OCI-LY7 (cell line): Measurements from ENCODE around the gene NPM1. TPM values are rescaled to one million over a fixed set of nuclear protein-coding genes. Genes with fewer than 3 reads are reported as not detected.

Experiments
- BruUV-seq: library from RNA; stranded (reverse); fragments of 400-500 nt; replicated peaks from 2 replicates; lab custom pipeline; 2021; lab: Mats Ljungman, UMichigan
- CTCF ChIA-PET: fragments of 300-600 bp; sonication (Branson Sonifier 250); formaldehyde crosslinking; loops from one replicate; lab custom pipeline; 2022; ENCODE audit warnings: antibody characterized with exemption; ENCODE audit not compliant: unreplicated experiment; lab: Charles Lee
- POLR2A ChIA-PET: fragments of 300-600 bp; sonication (Branson Sonifier 250); formaldehyde crosslinking; loops from one replicate; lab custom pipeline; 2022; ENCODE audit warnings: antibody characterized with exemption; lab: Charles Lee
- DNase-seq: peaks from one replicate; pipeline ENCODE4 v3.0.0-alpha.2; 2015; ENCODE audit warnings: low spot score
- H2AFZ ChIP-seq: fragments of 200-600 bp; sonication (generic), shearing (Covaris generic); 2 replicates; pipeline ENCODE4 v1.6.1; 2014; ENCODE audit warnings: mild to moderate bottlenecking, antibody characterized with exemption, low read length, moderate library complexity
- H3K27ac ChIP-seq: fragments of 200-600 bp; sonication (generic); 2 replicates; pipeline ENCODE4 v1.5.1; 2014; ENCODE audit warnings: mixed run types, low read depth, mild to moderate bottlenecking, moderate library complexity, low read length, inconsistent platforms; ENCODE audit not compliant: poor library complexity, severe bottlenecking
- H3K36me3 ChIP-seq: fragments of 200-600 bp; sonication (generic); 2 replicates; pipeline ENCODE4 v1.6.1; 2014; ENCODE audit warnings: mild to moderate bottlenecking, antibody characterized with exemption, low read length, moderate library complexity, mixed read lengths; ENCODE audit not compliant: insufficient read depth
- H3K4me1 ChIP-seq: fragments of 200-600 bp; sonication (generic); 2 replicates; pipeline ENCODE4 v1.5.1; 2014; ENCODE audit warnings: mild to moderate bottlenecking, low read length; ENCODE audit not compliant: insufficient read depth, poor library complexity, severe bottlenecking
- H3K4me2 ChIP-seq: fragments of 200-600 bp; sonication (generic); 2 replicates; pipeline ENCODE4 v1.6.1; 2014; ENCODE audit warnings: mild to moderate bottlenecking, low read length
- H3K4me3 ChIP-seq: fragments of 200-600 bp; sonication (generic); 2 replicates; pipeline ENCODE4 v1.5.1; 2014; ENCODE audit warnings: mild to moderate bottlenecking, low read depth, low read length; ENCODE audit not compliant: poor library complexity, severe bottlenecking
- H3K79me2 ChIP-seq: fragments of 200-600 bp; sonication (generic); 2 replicates; pipeline ENCODE4 v1.6.1; 2016; ENCODE audit warnings: low read depth, mild to moderate bottlenecking, low read length, moderate library complexity, mixed read lengths; ENCODE audit not compliant: insufficient read depth
- H3K9me2 ChIP-seq: fragments of 200-600 bp; sonication (generic); 2 replicates; pipeline ENCODE4 v1.6.1; 2016; ENCODE audit warnings: mild to moderate bottlenecking, low read length, mixed read lengths; ENCODE audit not compliant: insufficient read depth
- H3K9me3 ChIP-seq: fragments of 200-600 bp; sonication (generic); 2 replicates; pipeline ENCODE4 v1.6.1; 2014; ENCODE audit warnings: mild to moderate bottlenecking, mixed run types, low read length, mixed read lengths
- H4K20me1 ChIP-seq: fragments of 200-600 bp; sonication (generic); 2 replicates; pipeline ENCODE4 v1.6.1; 2014; ENCODE audit warnings: mild to moderate bottlenecking, antibody characterized with exemption, low read length, moderate library complexity, mixed read lengths; ENCODE audit not compliant: insufficient read depth
- CTCF ChIP-seq: fragments of 200-600 bp; sonication (generic); conservative IDR thresholded peaks from 2 replicates; pipeline ENCODE4 v1.5.1; 2014; ENCODE audit warnings: mild to moderate bottlenecking, antibody characterized with exemption, low read length, moderate library complexity, mixed read lengths
- EZH2phosphoT487 ChIP-seq: fragments of 200-600 bp; sonication (generic); IDR thresholded peaks from 2 replicates; pipeline ENCODE4 v1.6.1; 2018; ENCODE audit warnings: low read depth, borderline replicate concordance, mild to moderate bottlenecking, mixed run types, antibody characterized with exemption, low read length, moderate library complexity, mixed read lengths
- intact Hi-C: fragments of 100-400 bp; cut with micrococcal nuclease; formaldehyde crosslinking; loops from one replicate; pipeline ENCODE4 v1.10.0; 2022; ENCODE audit not compliant: unreplicated experiment
- total RNA-seq, 2 experiments: library from RNA; depleted of rRNA in 1 of 2; stranded (reverse); fragments of >200 nt in 1 of 2; shearing (Covaris generic) in 1 of 2; gene quantifications; 2 replicates each; pipeline ENCODE4 v1.2.3, GENCODE V29; 2014 to 2022

Gene NPM1
- total RNA-seq, 2 experiments from 2014 or later = 1,091 to 2,027 TPM

- no peak for TF ChIP-seq EZH2phosphoT487
- TF ChIP-seq CTCF = no peak
- CTCF ChIA-PET = interaction anchor here (0.5 kb wide), 1 partner anchor 648 kb away, joined by 3 read pairs; no protein-coding TSS in a partner anchor
- intact Hi-C loops = no loop called here
- Histone ChIP-seq H3K27ac (no peak overlapping the region), H4K20me1 (no peaks in the 10 kb centered on the region), H3K9me3 (no peaks in the 10 kb centered on the region), H2AFZ (no peak overlapping the region), H3K79me2 (no peaks in the 10 kb centered on the region), H3K4me1 (no peaks in the 10 kb centered on the region), H3K36me3 (no peaks in the 10 kb centered on the region), H3K4me2 (no peak overlapping the region), H3K4me3 (no peak overlapping the region), H3K9me2 (no peaks in the 10 kb centered on the region)
- POLR2A ChIA-PET = interaction anchor here (0.6 kb wide), 1 partner anchor 1662 kb away, joined by 3 read pairs; no protein-coding TSS in a partner anchor
- no peak for DNase-seq
- no TSS peak for BruUV-seq
Measured at GRCh38 chr5:171431251-171431777, 43.7 kb downstream of the NPM1 start.

- intact Hi-C loops = no loop called here
Measured at GRCh38 chr5:171432076-171432475, 44.4 kb downstream of the NPM1 start.

More at GRCh38 chr5:171432076-171432475, 44.4 kb downstream of the NPM1 start:
- DNase-seq = no peak
- BruUV-seq = no TSS peak
- H3K36me3 ChIP-seq = no peaks in the 10 kb centered on the region
- no peak for TF ChIP-seq EZH2phosphoT487
- no peak for TF ChIP-seq CTCF
- no peaks in the 10 kb centered on the region for H3K9me2 ChIP-seq
- no peaks in the 10 kb centered on the region for H3K9me3 ChIP-seq
- no peaks in the 10 kb centered on the region for H3K4me1 ChIP-seq
- no peak overlapping the region for H3K4me2 ChIP-seq
- POLR2A ChIA-PET = no interaction called here
- no peak overlapping the region for H3K4me3 ChIP-seq
- H2AFZ ChIP-seq = no peak overlapping the region
- H3K27ac ChIP-seq = no peak overlapping the region
- CTCF ChIA-PET = interaction anchor here (0.5 kb wide), 1 partner anchor 647 kb away, joined by 3 read pairs; no protein-coding TSS in a partner anchor
- H3K79me2 ChIP-seq = no peaks in the 10 kb centered on the region
- no peaks in the 10 kb centered on the region for H4K20me1 ChIP-seq
